H1 (cell line): ENCODE data around the gene TDP2. TPM values are rescaled to one million over a fixed set of nuclear protein-coding genes. Genes with fewer than 3 reads are reported as not detected.

Experiments used
- CHD7 ChIP-seq: fragments of 300-600 bp; sonication (generic); IDR thresholded peaks from 2 replicates; pipeline ENCODE4 v1.7.1; 2012; ENCODE audit warnings: low read length, moderate library complexity, mild to moderate bottlenecking, inconsistent platforms; ENCODE audit not compliant: insufficient replicate concordance
- JUN ChIP-seq: IDR thresholded peaks from 2 replicates; pipeline ENCODE4 v1.6.1; 2011; ENCODE audit warnings: low read depth, mild to moderate bottlenecking, improper control_type of control experiment, low read length
- SIRT6 ChIP-seq: IDR thresholded peaks from one replicate; pipeline ENCODE4 v1.7.1; 2012; ENCODE audit warnings: low read length, inconsistent platforms
- polyA plus RNA-seq, 7 experiments: library from polyadenylated mRNA; depleted of rRNA in 3 of 7; stranded (reverse) in 5 of 7; unstranded in 2 of 7; fragments of >200 nt in 5 of 7; fragments of 200-250 nt in 2 of 7; gene quantifications; 1 replicate in 5 of 7; 2 replicates in 1 of 7; 4 replicates in 1 of 7; pipeline versions ENCODE4 v1.2.1 to v1.2.3, GENCODE V29; 2011 to 2013; ENCODE audit warnings: missing spikeins in 2 of 7, mixed read lengths in 2 of 7
- total RNA-seq: library from RNA; stranded (reverse); fragmentation: NEBNext Ultra II Directional; extraction: Animal tissue kit (Norgen Biotek cat#: 25700); gene quantifications from 2 replicates; pipeline ENCODE4 v1.2.1, GENCODE V29; 2021

The TDP2 gene
- total and polyA plus RNA-seq, 2 of the 8 experiments (the other 6 are each of a cell fraction or from before 2014, with no cell fraction given): 18.8 to 51.6 TPM

- TF ChIP-seq CHD7 (no peak), SIRT6 (no peak), JUN (no peak)
Observed at GRCh38 chr6:24692848-24693592, 26.3 kb upstream of the TDP2 start (continued).
